ENCODE measurements around the gene PRICKLE2. TPM values are rescaled to one million over a fixed set of nuclear protein-coding genes. Genes with fewer than 3 reads are reported as not detected.

Gene PRICKLE2
- total and polyA plus RNA-seq, 2 donors (not counting 3 experiments of a cell fraction or from before 2014, with no cell fraction given) = 3.0 to 7.1 TPM

GRCh38 chr3:64108231-64108630 lies 117.0 kb downstream of the PRICKLE2 start:
- Histone ChIP-seq H3K4me2 (ENCODE audit: insufficient read depth, low read length) (no peak overlapping the region), H3K9me1 (replicated peaks; ENCODE audit: control insufficient read depth, extremely low read depth, insufficient read depth, low read length) (no peaks in the 10 kb centered on the region), H3K79me2 (ENCODE audit: control insufficient read depth, insufficient read depth, low read length) (no peaks in the 10 kb centered on the region), H4K20me1 (replicated peaks; ENCODE audit: control insufficient read depth, extremely low read depth, insufficient read depth, low read length) (no peaks in the 10 kb centered on the region), H2AFZ (ENCODE audit: low read depth, low read length) (no peak overlapping the region), H3K36me3 (ENCODE audit: control insufficient read depth in 2 of 2, extremely low read depth in 1 of 2, insufficient read depth in 2 of 2, low read length in 2 of 2) (no peaks in the 10 kb centered on the region), H3K9ac (replicated peaks; ENCODE audit: extremely low read depth, insufficient read depth, low read length) (no peak overlapping the region), H3K9me3 (replicated peaks; ENCODE audit: control insufficient read depth, insufficient read depth, low read length) (no peaks in the 10 kb centered on the region), H3K27me3 (ENCODE audit: control insufficient read depth in 2 of 2, insufficient read depth in 2 of 2, low read length in 2 of 2) (no peaks in the 10 kb centered on the region), H3K4me1 (ENCODE audit: control insufficient read depth, extremely low read depth, insufficient read depth, low read length) (no peaks in the 10 kb centered on the region), H3K4me3 (replicated peaks in 1 of 3; ENCODE audit: insufficient read depth in 1 of 3, low read depth in 1 of 3, low read length in 3 of 3) (no peak overlapping the region), H3K27ac (ENCODE audit: insufficient read depth, low read depth, low read length) (no peak overlapping the region)
- ChIA-PET CTCF (no interaction called here), POLR2A (no interaction called here)
- intact Hi-C loops (cut with micrococcal nuclease) = no loop called here
- no peak for FAIRE-seq
- DNase-seq (ENCODE audit: low read depth, low spot score) = no peak
- no peak for TF ChIP-seq EZH2 (IDR thresholded peaks at IDR 0.05; ENCODE audit: borderline replicate concordance, low read depth, low read length, severe bottlenecking)
- no peak for TF ChIP-seq JUN (IDR thresholded peaks at IDR 0.05; ENCODE audit: borderline replicate concordance, insufficient read depth, insufficient read length, low read depth)
- TF ChIP-seq MYC (IDR thresholded peaks at IDR 0.05; ENCODE audit: low read depth, low read length) = no peak
- no peak for TF ChIP-seq POLR2A (IDR thresholded peaks at IDR 0.05; ENCODE audit: low read depth, low read length)
- no peak for TF ChIP-seq GATA2 (IDR thresholded peaks at IDR 0.05; ENCODE audit: insufficient read depth, insufficient read length, low read depth, low read length)
- BruUV-seq (replicated peaks) = no TSS peak
- dilution Hi-C loops (cut with MboI; ENCODE audit: extremely low pct_ligation_motif_present, low sequenced_read_pairs) = no loop called here

- H3K36me3 ChIP-seq (ENCODE audit: control insufficient read depth in 2 of 2, extremely low read depth in 1 of 2, insufficient read depth in 2 of 2, low read length in 2 of 2) = no peaks in the 10 kb centered on the region
- intact Hi-C loops (cut with micrococcal nuclease) = no loop called here
Measured at GRCh38 chr3:64107190-64107589, 118.1 kb downstream of the PRICKLE2 start.

More at GRCh38 chr3:64107190-64107589, 118.1 kb downstream of the PRICKLE2 start:
- no peaks in the 10 kb centered on the region for H3K27me3 ChIP-seq (ENCODE audit: control insufficient read depth in 2 of 2, insufficient read depth in 2 of 2, low read length in 2 of 2)
- no peak overlapping the region for H3K9ac ChIP-seq (replicated peaks; ENCODE audit: extremely low read depth, insufficient read depth, low read length)
- no peak overlapping the region for H3K27ac ChIP-seq (ENCODE audit: insufficient read depth, low read depth, low read length)
- dilution Hi-C loops (cut with MboI; ENCODE audit: extremely low pct_ligation_motif_present, low sequenced_read_pairs) = no loop called here
- ChIA-PET POLR2A (no interaction called here), CTCF (no interaction called here)
- no peaks in the 10 kb centered on the region for H3K9me3 ChIP-seq (replicated peaks; ENCODE audit: control insufficient read depth, insufficient read depth, low read length)
- no peak overlapping the region for H2AFZ ChIP-seq (ENCODE audit: low read depth, low read length)
- H3K79me2 ChIP-seq (ENCODE audit: control insufficient read depth, insufficient read depth, low read length) = no peaks in the 10 kb centered on the region
- no peak for TF ChIP-seq FOS (IDR thresholded peaks at IDR 0.05; ENCODE audit: borderline replicate concordance, insufficient read depth, low read length)
- TF ChIP-seq POLR2A (IDR thresholded peaks at IDR 0.05; ENCODE audit: low read depth, low read length) = no peak
- TF ChIP-seq GATA2 (IDR thresholded peaks at IDR 0.05; ENCODE audit: insufficient read depth, insufficient read length, low read depth, low read length) = no peak
- no peak for TF ChIP-seq MYC (IDR thresholded peaks at IDR 0.05; ENCODE audit: low read depth, low read length)
- no peaks in the 10 kb centered on the region for H3K4me1 ChIP-seq (ENCODE audit: control insufficient read depth, extremely low read depth, insufficient read depth, low read length)
- FAIRE-seq = no peak
- H3K4me3 ChIP-seq (replicated peaks in 1 of 3; ENCODE audit: insufficient read depth in 1 of 3, low read depth in 1 of 3, low read length in 3 of 3) = no peak overlapping the region
- H4K20me1 ChIP-seq (replicated peaks; ENCODE audit: control insufficient read depth, extremely low read depth, insufficient read depth, low read length) = no peaks in the 10 kb centered on the region
- no peaks in the 10 kb centered on the region for H3K9me1 ChIP-seq (replicated peaks; ENCODE audit: control insufficient read depth, extremely low read depth, insufficient read depth, low read length)
- no TSS peak for BruUV-seq (replicated peaks)
- no peak for DNase-seq (ENCODE audit: low read depth, low spot score)
- H3K4me2 ChIP-seq (ENCODE audit: insufficient read depth, low read length) = no peak overlapping the region
